Measurements from ENCODE around the gene UBL7. TPM values are rescaled to one million over a fixed set of nuclear protein-coding genes. Genes with fewer than 3 reads are reported as not detected.

Gene UBL7
- total and polyA plus RNA-seq, 10 of the 15 experiments (the other 5 are each of a cell fraction or from before 2014, with no cell fraction given): 25.9 to 145 (median 90.1) TPM

DNA sequence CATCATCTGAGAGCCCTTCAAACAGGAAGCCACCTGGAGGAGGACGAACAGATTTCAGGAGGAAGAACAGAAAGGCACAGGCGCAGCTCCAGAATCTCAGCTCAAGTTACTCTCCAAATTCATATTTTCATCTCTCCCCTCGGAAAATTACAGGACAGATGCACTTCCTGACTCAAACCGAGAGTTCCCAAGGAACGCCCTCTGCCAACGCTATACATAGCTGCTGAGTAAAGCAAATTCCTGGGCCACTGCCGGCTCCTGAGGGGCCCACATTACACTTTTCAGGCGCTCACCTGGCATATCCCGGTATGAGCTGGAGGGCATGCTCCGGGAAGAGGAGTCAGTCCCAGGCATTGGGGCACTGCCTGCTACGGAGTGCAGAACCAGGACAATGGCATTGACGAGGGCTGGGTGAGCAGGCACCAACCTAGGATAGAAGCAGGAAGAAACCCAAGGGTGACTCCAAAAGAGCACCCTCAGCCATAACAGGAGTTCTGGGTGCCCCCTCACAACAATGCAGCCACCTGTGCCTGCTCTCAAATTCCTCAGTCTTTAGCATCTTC lies 11.2 kb downstream of the UBL7 start (continued):
- TF ChIP-seq POU2F2 (IDR thresholded peaks at IDR 0.05; ENCODE audit: borderline replicate concordance, low read depth, low read length): no peak

DNA sequence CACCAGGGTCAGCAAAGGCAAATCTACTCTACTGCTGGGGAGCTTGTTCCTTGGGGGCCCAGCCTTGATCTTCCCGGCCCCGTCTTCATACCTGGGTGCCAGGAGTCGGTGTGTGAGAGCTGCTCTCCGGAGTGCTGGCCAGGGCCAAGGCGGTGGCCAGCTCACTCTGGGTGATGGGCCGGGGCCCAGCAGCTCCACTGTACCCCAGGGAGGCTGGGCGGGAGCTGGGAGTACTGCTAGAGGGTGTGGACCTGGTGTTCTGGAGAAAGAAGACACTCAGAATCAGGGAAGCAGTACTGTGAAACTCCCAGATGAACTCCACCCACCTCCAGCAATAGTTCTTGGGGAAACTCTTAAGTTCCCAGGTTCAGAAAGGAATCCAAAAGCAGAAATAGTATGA lies 11.9 kb downstream of the UBL7 start:
- intact Hi-C loops (cut with micrococcal nuclease; ENCODE audit: unreplicated experiment): no loop called here
- no peak overlapping the region for H3K4me3 ChIP-seq
- ChIA-PET POLR2A (no interaction called here), RAD21 (ENCODE audit: unreplicated experiment) (interaction anchor here (1.3 kb wide), 1 partner anchor 10 kb away, joined by 5 read pairs; no protein-coding TSS in a partner anchor), SMC1A (ENCODE audit: uncharacterized antibody, unreplicated experiment) (interaction anchor here (0.6 to 25.4 kb wide), 4 partner anchors 9 to 70 kb away, joined by 3 to 544 read pairs (median 6); no protein-coding TSS in a partner anchor), CTCF (interaction anchor here (1.4 to 1.8 kb wide), 2 partner anchors 11 to 40 kb away, joined by 4 to 7 read pairs; partner anchors contain the start of gene UBL7)
- no peak for FAIRE-seq
- no peak for ATAC-seq
- peaks cover 44 to 64% of the 10 kb centered on the region in 2 experiments for H3K36me3 ChIP-seq (ENCODE audit: control insufficient read depth in 2 of 2, insufficient read depth in 2 of 2, low read length in 1 of 2)
- peaks cover 8% of the 10 kb centered on the region; the same call in 1 of the 2 replicates for H3K79me2 ChIP-seq (ENCODE audit: control insufficient read depth, insufficient read depth, low read length)
- H3K27me3 ChIP-seq (replicated peaks in 1 of 2; ENCODE audit: control insufficient read depth in 2 of 2, insufficient read depth in 2 of 2, low read length in 1 of 2): no peaks in the 10 kb centered on the region
- TF ChIP-seq CUX1 (IDR thresholded peaks at IDR 0.05; ENCODE audit: insufficient replicate concordance, low read depth, low read length): no peak
- no peak for TF ChIP-seq CBX5 (IDR thresholded peaks at IDR 0.05; ENCODE audit: low read depth)
- no peak for TF ChIP-seq SMARCA5 (IDR thresholded peaks at IDR 0.05)
- no peak for TF ChIP-seq KLF5 (IDR thresholded peaks at IDR 0.05; ENCODE audit: partially characterized antibody)
- no peak for TF ChIP-seq MYC (IDR thresholded peaks at IDR 0.05; ENCODE audit: insufficient read depth, insufficient read length, insufficient replicate concordance, low read length, severe bottlenecking)
- no peak for TF ChIP-seq FOXM1 (IDR thresholded peaks at IDR 0.05; ENCODE audit: low read depth, low read length)
- no peak for TF ChIP-seq NFXL1 (IDR thresholded peaks at IDR 0.05; ENCODE audit: borderline replicate concordance)
- TF ChIP-seq SREBF2 (IDR thresholded peaks at IDR 0.05; ENCODE audit: low read length): no peak
- no peak for TF ChIP-seq PAX5 (IDR thresholded peaks at IDR 0.05; ENCODE audit: borderline replicate concordance, low read depth, low read length)
- no peak for TF ChIP-seq TBL1XR1 (IDR thresholded peaks at IDR 0.05; ENCODE audit: low read depth, low read length)
- no peak for TF ChIP-seq ZNF24 (IDR thresholded peaks at IDR 0.05)
- no peak for TF ChIP-seq KAT2A (conservative IDR thresholded peaks at IDR 0.05; ENCODE audit: control insufficient read depth, low read depth, low read length)
- no peak for TF ChIP-seq SIN3A (IDR thresholded peaks at IDR 0.05; ENCODE audit: low read depth, low read length)
- TF ChIP-seq BCL11A (IDR thresholded peaks at IDR 0.05; ENCODE audit: low read depth, low read length): no peak
- no peak for TF ChIP-seq SUZ12 (IDR thresholded peaks at IDR 0.05; ENCODE audit: unreplicated experiment)
- TF ChIP-seq JUND (IDR thresholded peaks at IDR 0.05; ENCODE audit: low read depth, low read length): no peak
- no peak for TF ChIP-seq CHD2 (IDR thresholded peaks at IDR 0.05; ENCODE audit: borderline replicate concordance, low read depth, low read length)
- no peak for TF ChIP-seq LARP7 (IDR thresholded peaks at IDR 0.05)
- TF ChIP-seq NR2F1 (conservative IDR thresholded peaks at IDR 0.05): no peak
- TF ChIP-seq CHD4 (IDR thresholded peaks at IDR 0.05): no peak
- no peak for DNase-seq (ENCODE audit: low read depth, low spot score)
- H3K9ac ChIP-seq (ENCODE audit: control insufficient read depth, insufficient read depth, low read length): no peak overlapping the region
- no peaks in the 10 kb centered on the region for H4K20me1 ChIP-seq (ENCODE audit: control insufficient read depth, insufficient read depth)
- H3K9me3 ChIP-seq (replicated peaks; ENCODE audit: control insufficient read depth, insufficient read depth, low read length): no peaks in the 10 kb centered on the region
- BruUV-seq (replicated peaks): no TSS peak
- H3K4me1 ChIP-seq (ENCODE audit: control insufficient read depth, insufficient read depth, low read length): peaks cover 10% of the 10 kb centered on the region
- in situ Hi-C loops (cut with MboI): no loop called here
- H3K4me2 ChIP-seq (ENCODE audit: control insufficient read depth, insufficient read depth): no peak overlapping the region
- H2AFZ ChIP-seq (ENCODE audit: control insufficient read depth, low read depth, low read length): no peak overlapping the region
- 90% methylated on average over 7 of the region's 7 CpGs for WGBS (ENCODE audit: insufficient coverage, insufficient replicate concordance, low lambda C conversion rate, missing lambda C conversion rate)
- no peak overlapping the region for H3K27ac ChIP-seq (ENCODE audit: control insufficient read depth, insufficient read depth)

All from GM12878 (cell line).